Islet precursor cell (in vitro differentiated cells): ENCODE results near the gene TMA7B.
"Not testable (repeated sequence)": the region's sequence is repeated elsewhere in the genome, so short reads cannot be mapped to it uniquely, and the experiment has no call there.

Experiments
- DNase-seq: peaks from one replicate; pipeline ENCODE4 v3.0.0-alpha.2; 2018

The TMA7B gene

DNA sequence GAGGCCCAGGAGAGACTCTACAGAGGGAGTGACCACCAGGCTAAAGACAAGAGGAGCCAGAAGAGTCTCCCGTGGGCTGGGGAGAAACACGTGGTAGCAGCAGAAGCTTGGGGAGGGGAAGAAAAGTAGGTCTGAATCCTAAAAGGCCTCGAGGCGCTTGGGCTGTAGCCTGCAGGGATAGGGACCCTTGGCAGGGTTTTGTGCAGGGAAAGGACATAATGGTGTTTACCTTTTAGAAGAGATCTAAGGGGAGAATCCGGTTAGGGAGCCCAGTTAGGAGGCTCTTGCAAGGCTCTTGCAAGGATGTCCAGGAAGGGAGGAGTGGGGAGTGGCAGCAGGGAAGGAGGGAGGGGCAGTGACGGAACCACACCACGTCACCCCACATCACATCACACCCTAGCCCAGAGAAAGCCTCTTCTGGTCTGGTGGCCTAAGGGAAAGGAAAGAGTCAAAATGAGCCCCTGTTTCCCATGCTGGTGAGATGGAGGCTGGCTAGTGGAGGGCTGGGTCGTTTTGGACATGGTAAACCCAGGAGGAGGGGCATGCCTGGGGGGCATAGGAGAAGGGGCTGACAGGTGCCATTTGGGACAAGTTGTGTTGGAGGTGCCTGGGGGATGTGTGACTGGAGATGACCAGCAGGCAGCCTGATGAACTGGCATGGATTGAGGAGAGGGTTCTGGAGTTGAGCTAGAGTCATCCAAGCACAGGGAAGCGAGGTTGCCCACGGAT is 28.4 kb downstream of the TMA7B start:
- DNase-seq: no peak

GRCh38 chr22:39989633-39990032 is 29.4 kb downstream of the TMA7B start:
- DNase-seq: no peak

- no peak for DNase-seq
Measured at GRCh38 chr22:39990686-39991085, 30.5 kb downstream of the TMA7B start.

- no peak for DNase-seq
Measured at GRCh38 chr22:39991159-39991860, 31.1 kb downstream of the TMA7B start.

DNA sequence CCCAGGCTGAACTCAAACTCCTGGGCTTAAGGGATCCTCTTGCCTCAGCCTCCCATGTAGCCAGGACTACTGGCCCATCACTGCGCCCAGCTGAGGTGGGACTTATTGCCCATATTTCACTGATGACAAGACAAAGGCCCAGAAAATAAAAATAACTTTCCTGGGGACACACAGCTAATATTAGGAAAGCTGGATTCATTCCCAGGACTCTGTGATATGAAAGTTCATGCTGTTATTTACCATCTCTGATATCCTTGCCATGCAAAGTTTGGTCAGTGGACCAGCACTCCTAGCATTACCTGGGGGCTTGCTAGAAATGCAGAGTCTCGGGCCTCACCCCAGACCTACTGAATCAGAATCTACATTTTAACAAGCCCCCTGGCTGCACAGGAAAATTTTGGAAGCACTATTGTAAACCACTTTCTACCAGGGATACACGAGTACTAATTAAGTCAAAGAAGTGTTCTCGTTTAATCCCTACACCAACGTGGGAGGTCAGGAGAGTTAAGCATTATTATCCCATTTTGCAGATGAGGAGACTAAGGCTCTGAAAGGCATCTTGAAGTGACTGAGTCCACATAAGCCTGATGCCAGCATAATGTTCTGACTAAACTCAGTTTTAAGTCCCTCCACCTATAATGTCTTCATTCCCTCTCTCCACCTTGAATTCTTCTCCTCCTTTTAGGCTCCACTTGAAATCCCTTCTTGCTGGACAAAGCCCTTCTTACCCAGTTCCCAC is 32.1 kb downstream of the TMA7B start:
- DNase-seq: no peak

- DNase-seq: not testable (repeated sequence)
Measured at GRCh38 chr22:39992894-39993293, 32.7 kb downstream of the TMA7B start.

DNA sequence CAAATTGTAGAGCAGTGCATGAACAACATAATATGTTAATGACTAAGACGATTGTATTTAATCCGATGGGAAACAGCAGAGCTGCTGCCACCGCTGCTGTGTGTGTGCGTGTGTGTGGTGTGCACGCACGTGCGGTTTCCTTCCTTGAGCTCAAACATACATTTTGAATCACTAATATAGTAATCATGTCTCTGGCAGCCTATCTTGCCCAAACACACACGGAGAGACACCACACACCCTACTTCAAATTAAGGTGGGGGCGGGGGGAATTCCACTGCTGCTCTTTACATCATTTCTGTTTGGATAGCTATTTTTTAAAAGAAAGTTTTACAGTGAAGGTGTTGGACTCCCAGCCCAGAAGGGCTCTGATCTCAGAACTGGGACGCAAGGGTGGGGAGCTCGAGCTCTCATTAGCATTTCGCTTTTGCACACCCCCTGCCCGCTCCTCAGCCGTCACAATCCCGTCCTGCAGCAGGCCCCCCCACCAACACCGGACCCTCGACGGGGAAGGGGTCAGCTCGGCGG is 33.9 kb downstream of the TMA7B start:
- no peak for DNase-seq

DNA sequence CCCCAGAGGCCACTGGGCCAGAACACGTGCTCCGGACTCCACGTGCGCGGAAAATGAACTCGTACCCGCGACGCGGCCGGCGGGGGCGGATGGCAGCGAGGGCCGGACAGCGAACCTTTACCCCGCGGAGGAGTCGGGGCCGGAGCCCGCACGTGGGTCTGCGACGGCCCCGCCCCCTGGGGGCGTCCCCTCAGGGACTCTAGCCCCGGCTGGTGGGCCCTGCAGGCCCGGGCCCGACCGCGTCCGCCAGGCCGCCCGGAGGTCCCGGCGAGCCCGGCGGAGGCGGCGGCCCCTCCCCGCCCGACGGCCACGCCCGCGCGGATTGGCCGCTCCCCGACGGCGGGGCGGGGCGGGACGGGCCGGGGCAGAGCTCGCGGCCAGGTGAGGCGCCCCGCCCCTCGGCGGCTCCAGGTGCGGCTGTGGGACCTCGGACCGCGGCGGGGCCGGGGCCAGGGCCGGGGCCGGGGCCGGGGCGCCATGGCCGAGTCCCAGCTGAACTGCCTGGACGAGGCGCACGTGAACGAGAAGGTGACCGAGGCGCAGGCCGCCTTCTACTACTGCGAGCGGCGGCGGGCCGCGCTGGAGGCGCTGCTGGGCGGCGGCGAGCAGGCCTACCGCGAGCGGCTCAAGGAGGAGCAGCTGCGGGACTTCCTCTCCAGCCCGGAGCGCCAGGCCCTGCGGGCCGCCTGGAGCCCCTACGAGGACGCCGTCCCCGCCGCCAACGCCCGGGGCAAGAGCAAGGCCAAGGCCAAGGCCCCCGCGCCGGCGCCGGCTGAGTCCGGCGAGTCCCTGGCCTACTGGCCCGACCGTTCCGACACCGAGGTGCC is 34.6 kb downstream of the TMA7B start, which contains the start of gene FAM83F:
FAM83F (plus strand) TSS at position 389 of the 827 bp plus-strand sequence; CDS start at position 478, 89 bp downstream.
- peak; percentile 76 for DNase-seq

DNA sequence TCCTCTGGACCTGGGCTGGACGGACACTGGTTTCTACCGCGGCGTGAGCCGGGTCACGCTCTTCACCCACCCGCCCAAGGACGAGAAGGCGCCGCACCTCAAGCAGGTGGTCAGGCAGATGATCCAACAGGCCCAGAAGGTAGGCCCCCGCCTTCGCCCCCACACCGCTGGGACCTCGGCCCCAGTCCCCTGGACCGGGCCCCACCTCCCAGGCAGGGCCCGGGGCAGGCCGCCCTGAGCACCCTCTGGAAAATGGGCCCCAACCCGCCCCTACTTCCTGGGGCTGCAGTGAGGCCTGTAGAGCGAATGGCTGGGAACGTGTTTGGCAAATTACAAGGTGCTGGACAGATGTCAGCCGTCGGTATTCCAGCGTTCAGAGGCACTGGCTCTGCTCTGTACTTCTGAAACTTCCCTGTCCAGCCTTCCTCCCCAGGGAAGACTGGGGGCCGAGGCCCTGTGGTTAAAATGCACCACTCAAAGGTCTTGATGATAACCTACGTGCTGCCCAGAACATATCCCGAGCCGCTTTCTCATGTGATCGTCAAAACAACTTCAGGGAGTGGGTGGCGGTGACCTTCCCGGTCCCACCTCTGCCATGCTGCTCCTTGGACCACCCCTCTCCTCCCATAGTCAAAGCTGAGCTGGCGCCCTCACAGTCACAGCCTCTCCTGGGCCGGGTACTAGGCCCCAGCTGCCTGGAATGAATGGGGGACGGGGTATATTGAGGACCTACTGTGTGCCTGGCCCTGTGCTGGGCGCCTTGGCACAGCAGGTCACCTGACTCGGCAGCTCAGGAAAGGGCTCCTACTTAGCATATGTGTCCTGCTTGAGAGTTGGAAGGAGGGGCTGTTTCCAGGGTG is 35.4 kb downstream of the TMA7B start:
- peak; percentile 63 for DNase-seq

DNA sequence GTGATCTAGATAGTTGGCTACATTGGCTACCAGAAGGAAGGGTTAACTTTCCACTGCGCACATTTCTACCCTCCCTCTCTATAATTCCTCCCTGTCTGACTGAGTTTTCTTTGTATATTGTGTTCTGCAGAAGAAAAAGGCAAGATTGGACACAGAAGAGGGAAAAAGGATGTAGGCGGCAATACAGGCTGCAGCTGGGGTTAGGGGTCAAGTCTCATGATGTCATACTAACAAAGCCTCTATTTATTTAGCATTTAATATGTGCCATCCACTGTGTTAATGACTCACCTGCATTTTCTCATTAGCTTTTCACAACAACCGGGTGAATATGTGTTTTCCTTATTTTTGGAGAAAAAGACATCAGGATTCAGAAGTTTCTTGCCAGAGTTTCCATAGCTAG is 36.5 kb downstream of the TMA7B start:
- DNase-seq: peak; percentile 26

- no peak for DNase-seq
Measured at GRCh38 chr22:39997421-39997820, 37.2 kb downstream of the TMA7B start.

GRCh38 chr22:39997939-39998726 is 37.9 kb downstream of the TMA7B start:
- peak; percentile 94 for DNase-seq

GRCh38 chr22:39999144-39999757 is 39.1 kb downstream of the TMA7B start:
- DNase-seq: peak; percentile 57

DNA sequence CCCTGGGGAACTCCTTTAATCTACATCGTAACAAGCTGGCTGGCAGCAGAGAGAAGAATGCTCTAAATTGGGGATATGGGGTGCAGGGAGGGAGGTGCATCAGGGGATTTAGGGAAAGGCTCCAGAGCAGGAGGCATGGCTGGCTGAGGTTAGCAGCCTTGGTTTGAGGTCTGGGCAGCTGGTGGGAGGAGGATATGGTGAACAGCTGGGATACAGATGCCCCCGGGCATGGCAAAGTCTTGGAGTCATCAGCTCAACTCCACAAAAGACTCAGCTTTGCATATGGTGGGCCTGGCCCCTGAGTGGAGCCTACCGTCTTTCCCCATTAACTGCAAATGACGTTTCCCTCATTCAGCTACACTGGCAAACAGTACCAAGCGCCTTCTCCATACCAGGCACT is 40.0 kb downstream of the TMA7B start:
- no peak for DNase-seq

DNA sequence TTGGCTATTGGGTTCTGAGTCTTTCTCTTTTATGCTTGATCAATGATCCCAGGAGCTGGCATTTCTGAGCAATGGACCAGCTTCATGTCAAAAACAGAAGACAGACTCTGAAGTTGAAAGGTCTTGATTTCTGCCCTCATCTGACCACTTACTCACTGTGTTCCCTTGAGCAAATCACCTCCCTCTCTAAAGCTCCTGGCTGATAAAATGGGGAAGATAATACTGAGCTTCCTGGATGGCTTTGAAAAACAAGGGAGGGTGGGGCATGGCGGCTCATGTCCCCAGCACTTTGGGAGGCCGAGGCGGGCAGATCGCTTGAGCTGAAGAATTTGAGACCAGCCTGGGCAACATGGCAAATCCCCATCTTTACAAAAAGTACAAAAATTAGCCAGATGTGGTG is 40.9 kb downstream of the TMA7B start:
- DNase-seq: no peak

DNA sequence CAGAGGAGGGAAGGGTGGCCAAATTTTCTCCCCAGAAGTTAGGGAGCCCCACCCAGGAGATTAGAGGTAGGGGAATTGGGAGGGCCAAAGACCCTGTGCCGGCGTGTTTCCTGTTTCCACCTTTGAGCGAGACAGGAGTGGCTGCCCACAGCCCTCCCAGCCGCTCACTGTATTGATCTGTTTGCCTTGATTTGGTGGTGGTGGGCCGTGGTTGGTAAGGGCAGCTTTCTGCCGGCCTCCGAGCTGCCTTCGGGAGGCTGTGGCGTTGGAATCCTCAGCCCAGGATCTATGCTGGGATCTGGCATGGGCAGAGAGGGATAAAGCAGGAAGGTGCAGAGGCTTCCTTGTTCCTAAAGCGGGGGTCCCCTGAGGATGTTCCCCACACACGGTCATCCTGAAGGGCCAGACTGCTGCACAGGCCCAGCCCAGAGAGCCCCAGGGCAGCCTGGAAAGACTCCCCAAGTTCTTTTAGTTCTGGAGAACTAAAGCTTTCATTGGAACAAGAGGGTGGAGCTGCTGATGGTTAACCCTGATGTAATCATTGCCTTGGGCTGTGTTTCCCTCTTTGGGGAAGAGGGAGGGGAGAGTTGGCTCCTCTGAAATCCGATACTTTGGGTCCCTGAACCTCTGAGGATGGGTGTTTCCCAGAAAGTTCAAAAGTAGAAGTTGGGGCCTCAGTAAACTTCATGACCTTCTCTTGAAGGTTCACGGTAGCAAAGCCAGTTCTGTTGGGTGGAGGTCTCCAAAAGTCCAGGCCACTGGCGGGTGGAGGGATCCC is 41.8 kb downstream of the TMA7B start:
- DNase-seq: no peak

DNA sequence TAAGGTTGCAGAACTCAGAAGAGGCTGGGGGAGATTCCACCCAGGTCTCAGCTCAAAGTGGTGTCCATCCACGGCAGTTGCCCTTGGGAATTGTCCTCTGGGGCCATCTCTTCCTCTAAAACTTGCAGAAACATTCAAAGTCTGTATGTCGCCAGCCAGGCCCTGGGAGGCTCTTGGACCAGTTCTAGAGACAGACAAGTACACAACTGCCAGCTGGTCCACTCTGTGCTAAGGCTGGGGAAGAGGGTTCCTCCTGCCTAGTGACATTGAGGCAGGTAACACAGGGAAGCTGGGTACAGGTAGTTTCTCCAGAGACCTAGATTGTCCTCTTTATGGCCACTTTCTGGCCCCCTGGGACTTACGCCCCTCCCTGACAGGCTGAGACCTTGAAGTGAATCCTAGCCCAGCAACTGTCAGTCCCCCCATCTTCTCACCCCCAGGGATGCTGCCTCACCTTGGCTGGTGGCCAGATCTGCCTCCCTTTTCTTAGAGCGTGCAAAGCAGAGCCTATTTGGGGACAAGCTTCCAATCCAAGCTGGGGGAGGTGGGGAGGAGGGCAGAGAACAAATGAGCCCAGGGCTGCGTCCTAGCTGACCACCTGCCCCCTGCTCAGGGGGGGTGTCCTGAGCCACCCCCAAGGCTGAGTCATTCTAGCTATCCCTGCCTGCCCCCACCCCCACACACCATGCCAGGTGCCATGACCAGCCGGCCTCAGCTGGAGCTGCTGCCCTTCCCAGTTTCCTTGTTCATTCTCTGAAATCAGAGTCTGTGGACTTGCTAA is 42.9 kb downstream of the TMA7B start:
- no peak for DNase-seq

GRCh38 chr22:40004836-40005235 is 44.6 kb downstream of the TMA7B start:
- DNase-seq: no peak

GRCh38 chr22:40006641-40007040 is 46.4 kb downstream of the TMA7B start:
- no peak for DNase-seq
